Measurements from ENCODE around the gene RELN. TPM values are rescaled to one million over a fixed set of nuclear protein-coding genes. Genes with fewer than 3 reads are reported as not detected.

The RELN gene
- total and polyA plus RNA-seq, 3 donors from 2014 or later, result 3.8 to 5.8 (median 5.2) TPM

DNA sequence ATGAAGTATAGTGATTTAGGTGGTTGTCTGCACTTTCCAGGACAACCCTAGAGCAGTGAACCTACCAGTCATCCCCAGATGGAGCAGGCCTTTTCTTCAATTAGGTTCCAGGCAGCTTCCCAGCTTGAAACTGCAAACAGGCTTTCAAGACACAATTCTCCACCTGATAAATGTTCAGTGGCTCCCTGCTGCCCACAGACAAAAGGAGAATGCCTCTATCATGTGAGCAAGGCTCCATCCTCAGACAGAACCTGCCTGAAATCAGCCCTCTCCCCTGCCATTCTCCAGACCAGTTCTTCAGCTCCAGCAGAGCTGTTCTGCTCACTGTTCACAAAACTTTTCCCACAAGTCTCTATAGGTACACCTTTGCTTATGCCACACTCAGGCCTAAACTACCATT lies 22.1 kb downstream of the RELN start:
- no peak for TF ChIP-seq POLR2A (IDR thresholded peaks at IDR 0.05)
- TF ChIP-seq, protein P1, sequence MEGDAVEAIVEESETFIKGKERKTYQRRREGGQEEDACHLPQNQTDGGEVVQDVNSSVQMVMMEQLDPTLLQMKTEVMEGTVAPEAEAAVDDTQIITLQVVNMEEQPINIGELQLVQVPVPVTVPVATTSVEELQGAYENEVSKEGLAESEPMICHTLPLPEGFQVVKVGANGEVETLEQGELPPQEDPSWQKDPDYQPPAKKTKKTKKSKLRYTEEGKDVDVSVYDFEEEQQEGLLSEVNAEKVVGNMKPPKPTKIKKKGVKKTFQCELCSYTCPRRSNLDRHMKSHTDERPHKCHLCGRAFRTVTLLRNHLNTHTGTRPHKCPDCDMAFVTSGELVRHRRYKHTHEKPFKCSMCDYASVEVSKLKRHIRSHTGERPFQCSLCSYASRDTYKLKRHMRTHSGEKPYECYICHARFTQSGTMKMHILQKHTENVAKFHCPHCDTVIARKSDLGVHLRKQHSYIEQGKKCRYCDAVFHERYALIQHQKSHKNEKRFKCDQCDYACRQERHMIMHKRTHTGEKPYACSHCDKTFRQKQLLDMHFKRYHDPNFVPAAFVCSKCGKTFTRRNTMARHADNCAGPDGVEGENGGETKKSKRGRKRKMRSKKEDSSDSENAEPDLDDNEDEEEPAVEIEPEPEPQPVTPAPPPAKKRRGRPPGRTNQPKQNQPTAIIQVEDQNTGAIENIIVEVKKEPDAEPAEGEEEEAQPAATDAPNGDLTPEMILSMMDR (IDR thresholded peaks at IDR 0.05), result no peak
- Histone ChIP-seq H3K9me3 (no peaks in the 10 kb centered on the region), H3K4me3 (no peak overlapping the region), H3K36me3 (ENCODE audit: low read depth, missing control alignments) (no peaks in the 10 kb centered on the region), H3K4me1 (no peaks in the 10 kb centered on the region), H3K27ac (no peak overlapping the region), H3K27me3 (no peaks in the 10 kb centered on the region)
- DNase-seq, result no peak
- intact Hi-C loops (cut with DNase I; ENCODE audit: low total_unique reads), result no loop called here

DNA sequence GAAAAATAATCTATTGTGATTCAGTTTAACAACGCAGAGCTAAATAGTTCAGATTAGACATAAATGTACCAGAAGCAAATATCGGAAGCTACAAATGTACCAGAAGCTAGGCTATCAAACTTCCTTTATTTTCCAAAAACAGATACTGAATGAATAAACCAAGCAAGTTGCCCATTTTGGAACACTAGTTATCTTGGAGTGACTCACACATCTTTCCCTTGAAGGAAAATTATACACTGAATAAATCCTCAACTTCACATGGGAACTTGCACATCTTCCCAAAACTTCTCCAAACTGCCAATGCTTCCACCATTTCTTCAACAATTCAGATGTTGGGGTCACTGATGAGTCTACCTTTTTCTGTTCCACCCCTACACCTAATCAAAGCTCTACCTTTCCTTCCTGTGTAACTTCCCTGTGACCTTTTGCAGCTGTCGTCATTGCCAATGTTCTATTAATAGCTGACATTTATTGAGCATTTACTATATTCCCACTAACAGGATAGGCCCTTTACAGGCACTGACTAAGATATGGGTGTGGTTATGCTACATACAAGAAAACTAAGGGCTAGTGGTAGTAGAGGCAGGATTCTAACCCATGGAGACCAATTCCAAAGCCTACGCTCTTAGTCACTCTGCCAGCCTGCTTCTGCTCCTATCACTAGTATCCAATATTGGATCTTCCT lies 22.7 kb downstream of the RELN start:
- no peaks in the 10 kb centered on the region for H3K9me3 ChIP-seq
- no peaks in the 10 kb centered on the region for H3K27me3 ChIP-seq
- 87 to 92% methylated on average over 4 of the region's 4 CpGs for WGBS, 2 donors
- no peaks in the 10 kb centered on the region for H3K4me1 ChIP-seq
- no peak overlapping the region for H3K4me3 ChIP-seq
- DNase-seq, result no peak
- H3K36me3 ChIP-seq (ENCODE audit: low read depth, missing control alignments), result no peaks in the 10 kb centered on the region
- no peak overlapping the region for H3K27ac ChIP-seq
- no peak for TF ChIP-seq POLR2A (IDR thresholded peaks at IDR 0.05)
- TF ChIP-seq, protein P1 (IDR thresholded peaks at IDR 0.05), result no peak
- intact Hi-C loops (cut with DNase I; ENCODE audit: low total_unique reads), result no loop called here

DNA sequence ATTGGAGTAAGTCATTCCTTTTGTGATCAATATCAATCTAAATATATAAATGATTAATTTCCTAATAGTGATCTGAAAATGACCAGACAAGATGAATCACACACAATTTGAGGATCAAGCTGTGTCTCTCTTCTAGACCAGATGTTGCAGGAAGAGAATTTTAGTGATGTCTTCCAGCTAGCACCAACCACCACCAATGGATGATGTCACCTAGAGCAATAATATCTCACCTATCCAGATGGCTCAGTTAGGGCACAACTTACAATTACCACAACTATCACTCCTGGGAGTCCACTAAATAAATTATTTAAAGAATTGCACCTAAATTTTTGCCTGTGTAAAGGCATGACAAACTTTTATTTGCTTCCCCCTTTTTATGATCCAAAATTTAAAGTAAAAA lies 25.2 kb downstream of the RELN start:
- DNase-seq, result no peak
- Histone ChIP-seq H3K4me3 (no peak overlapping the region), H3K36me3 (ENCODE audit: low read depth, missing control alignments) (no peaks in the 10 kb centered on the region), H3K27me3 (no peaks in the 10 kb centered on the region), H3K4me1 (no peaks in the 10 kb centered on the region), H3K9me3 (no peaks in the 10 kb centered on the region), H3K27ac (no peak overlapping the region)
- no peak for TF ChIP-seq POLR2A (IDR thresholded peaks at IDR 0.05)
- TF ChIP-seq, protein P1 (IDR thresholded peaks at IDR 0.05), result no peak
- intact Hi-C loops (cut with DNase I; ENCODE audit: low total_unique reads), result no loop called here

DNA sequence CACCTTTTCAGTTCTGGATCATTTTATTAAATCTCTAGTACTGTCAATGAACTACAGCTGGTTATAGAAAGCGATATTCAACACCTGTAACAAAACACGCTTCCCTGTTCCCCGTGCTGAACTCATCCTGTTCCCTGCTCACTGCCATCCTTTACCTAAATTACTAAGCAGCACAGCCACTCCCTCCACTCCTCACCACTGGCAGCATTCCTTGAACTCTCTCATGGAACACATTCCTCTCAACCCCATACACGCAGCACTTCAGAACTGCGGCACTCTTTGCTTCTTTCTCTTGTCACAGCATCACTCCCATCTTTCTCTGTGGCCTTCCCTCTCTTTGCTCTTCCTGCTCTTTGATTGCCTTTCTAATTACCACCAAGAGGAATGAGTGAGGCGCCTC lies 27.4 kb downstream of the RELN start:
- H3K4me1 ChIP-seq, result no peaks in the 10 kb centered on the region
- no peaks in the 10 kb centered on the region for H3K27me3 ChIP-seq
- H3K36me3 ChIP-seq (ENCODE audit: low read depth, missing control alignments), result no peaks in the 10 kb centered on the region
- DNase-seq, result no peak
- no peaks in the 10 kb centered on the region for H3K9me3 ChIP-seq
- H3K27ac ChIP-seq, result no peak overlapping the region
- 83 to 84% methylated on average over 6 of the region's 6 CpGs for WGBS, 2 donors
- no peak overlapping the region for H3K4me3 ChIP-seq
- TF ChIP-seq, protein P1 (IDR thresholded peaks at IDR 0.05), result no peak
- no peak for TF ChIP-seq POLR2A (IDR thresholded peaks at IDR 0.05)
- intact Hi-C loops (cut with DNase I; ENCODE audit: low total_unique reads), result no loop called here

DNA sequence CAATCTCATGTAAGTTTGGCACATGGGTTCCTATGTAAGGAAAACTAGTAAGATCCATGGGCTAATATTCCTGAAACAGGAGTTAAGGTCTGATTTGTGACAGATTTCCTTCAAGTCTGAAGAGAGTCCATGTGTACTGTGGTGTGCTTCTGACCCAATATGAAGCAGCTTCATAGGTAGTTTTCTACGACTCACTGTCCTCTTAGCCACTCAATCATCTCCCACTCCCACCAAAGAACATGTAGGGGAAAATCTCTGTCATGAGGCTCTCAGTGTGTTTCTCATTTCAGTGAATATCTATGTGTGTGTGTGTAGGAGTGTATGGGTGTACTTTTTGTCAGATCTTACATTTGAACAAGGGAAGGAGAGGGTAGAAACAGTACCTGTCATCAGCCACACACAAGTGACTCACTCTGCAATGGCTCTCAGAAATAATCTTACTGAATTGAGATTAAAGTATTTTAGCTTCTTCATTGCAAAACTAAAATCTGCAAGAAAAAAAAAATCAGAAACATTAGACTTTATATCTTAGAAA lies 31.1 kb downstream of the RELN start:
- Histone ChIP-seq H3K9me3 (no peaks in the 10 kb centered on the region), H3K27me3 (no peaks in the 10 kb centered on the region), H3K4me1 (no peaks in the 10 kb centered on the region), H3K36me3 (ENCODE audit: low read depth, missing control alignments) (no peaks in the 10 kb centered on the region), H3K4me3 (no peak overlapping the region), H3K27ac (no peak overlapping the region)
- intact Hi-C loops (cut with DNase I; ENCODE audit: low total_unique reads), result no loop called here
- WGBS, 2 donors, result 67 to 89% methylated on average over 1 of the region's 1 CpG
- no peak for DNase-seq
- TF ChIP-seq POLR2A (IDR thresholded peaks at IDR 0.05), result no peak
- TF ChIP-seq, protein P1 (IDR thresholded peaks at IDR 0.05), result no peak

Measured in testis (tissue), 3 donors.